WTC11 (cell line): ENCODE measurements around the gene SMIM13. TPM values are rescaled to one million over a fixed set of nuclear protein-coding genes. Genes with fewer than 3 reads are reported as not detected.

Experiments
- ATAC-seq: fragments of 200-7000 bp; cut with Tn5 transposase; 2 replicates; pipeline ENCODE4 v1.10.0; 2021; ENCODE audit warnings: mild to moderate bottlenecking, moderate library complexity
- CTCF ChIA-PET: fragments of 300-600 bp; sonication (Branson Sonifier 250); formaldehyde crosslinking; loops from one replicate; lab custom pipeline; 2021; ENCODE audit warnings: antibody characterized with exemption; lab: Charles Lee
- POLR2A ChIA-PET: fragments of 350-600 bp; sonication (Branson Sonifier 250); formaldehyde crosslinking; loops from one replicate; lab custom pipeline; 2021; ENCODE audit warnings: antibody characterized with exemption; lab: Charles Lee
- DNase-seq: peaks from one replicate; pipeline ENCODE4 v3.0.0; 2021; ENCODE audit warnings: low spot score
- H3K27ac Mint-ChIP-seq: 2 replicates; pipeline ENCODE4 v1.8.0; 2021; ENCODE audit warnings: mixed read lengths
- H3K27me3 Mint-ChIP-seq: 2 replicates; pipeline ENCODE4 v1.8.0; 2021; ENCODE audit warnings: low read depth, mild to moderate bottlenecking, moderate library complexity, mixed read lengths
- H3K36me3 Mint-ChIP-seq: 2 replicates; pipeline ENCODE4 v1.8.0; 2021; ENCODE audit warnings: mixed read lengths
- H3K4me1 Mint-ChIP-seq: 2 replicates; pipeline ENCODE4 v1.8.0; 2022; ENCODE audit warnings: mixed read lengths
- H3K4me3 Mint-ChIP-seq: 2 replicates; pipeline ENCODE4 v1.8.0; 2021; ENCODE audit warnings: mild to moderate bottlenecking, moderate library complexity, mixed read lengths
- H3K9me3 Mint-ChIP-seq: 2 replicates; pipeline ENCODE4 v1.8.0; 2021; ENCODE audit warnings: mixed read lengths
- AFF4 ChIP-seq: sonication (generic); formaldehyde crosslinking; IDR thresholded peaks from 2 replicates; pipeline ENCODE4 v1.8.1; 2023; ENCODE audit warnings: mild to moderate bottlenecking, missing genetic modification reagents, borderline replicate concordance
- ATF1 ChIP-seq: sonication (generic); formaldehyde crosslinking; IDR thresholded peaks from 2 replicates; pipeline ENCODE4 v1.8.1; 2023; ENCODE audit warnings: mild to moderate bottlenecking, moderate library complexity, missing genetic modification reagents
- CTCF ChIP-seq: fragments of 200-600 bp; IDR thresholded peaks from 2 replicates; pipeline ENCODE4 v1.8.0; 2022; ENCODE audit warnings: antibody characterized with exemption
- E2F1 ChIP-seq: sonication (generic); formaldehyde crosslinking; IDR thresholded peaks from 2 replicates; pipeline ENCODE4 v1.8.0; 2022; ENCODE audit warnings: mild to moderate bottlenecking, missing genetic modification reagents
- E2F4 ChIP-seq: sonication (generic); formaldehyde crosslinking; IDR thresholded peaks from 2 replicates; pipeline ENCODE4 v1.8.1; 2022; ENCODE audit warnings: low read depth, mild to moderate bottlenecking, moderate library complexity, missing genetic modification reagents, borderline replicate concordance
- ELF4 ChIP-seq: sonication (generic); formaldehyde crosslinking; IDR thresholded peaks from 2 replicates; pipeline ENCODE4 v1.8.1; 2022; ENCODE audit warnings: low read depth, mild to moderate bottlenecking, moderate library complexity, missing genetic modification reagents
- EMX1 ChIP-seq: fragments of 250-450 bp; sonication (Bioruptor Pico); IDR thresholded peaks from 2 replicates; pipeline ENCODE4 v1.8.0; 2021; ENCODE audit warnings: mild to moderate bottlenecking
- ERG ChIP-seq: fragments of 250-450 bp; sonication (Bioruptor Pico); IDR thresholded peaks from 2 replicates; pipeline ENCODE4 v1.8.0; 2021; ENCODE audit warnings: mild to moderate bottlenecking
- ESRRA ChIP-seq: sonication (generic); formaldehyde crosslinking; IDR thresholded peaks from 2 replicates; pipeline ENCODE4 v1.8.1; 2022; ENCODE audit warnings: mild to moderate bottlenecking, missing genetic modification reagents, borderline replicate concordance
- FOXP1 ChIP-seq: sonication (generic); formaldehyde crosslinking; IDR thresholded peaks from 2 replicates; pipeline ENCODE4 v1.8.0; 2022; ENCODE audit warnings: missing genetic modification reagents, mild to moderate bottlenecking, moderate library complexity, borderline replicate concordance
- GABPB1 ChIP-seq: sonication (generic); formaldehyde crosslinking; IDR thresholded peaks from 2 replicates; pipeline ENCODE4 v1.8.1; 2023; ENCODE audit warnings: mild to moderate bottlenecking, missing genetic modification reagents
- HMGXB4 ChIP-seq: sonication (generic); formaldehyde crosslinking; IDR thresholded peaks from 2 replicates; pipeline ENCODE4 v1.8.1; 2023; ENCODE audit warnings: mild to moderate bottlenecking, moderate library complexity, missing genetic modification reagents
- MXD4 ChIP-seq: fragments of 250-450 bp; sonication (Bioruptor Pico); IDR thresholded peaks from 2 replicates; pipeline ENCODE4 v1.8.0; 2021; ENCODE audit warnings: mild to moderate bottlenecking, moderate library complexity, borderline replicate concordance
- NFYB ChIP-seq: sonication (generic); formaldehyde crosslinking; conservative IDR thresholded peaks from 2 replicates; pipeline ENCODE4 v1.8.0; 2022; ENCODE audit warnings: low read depth, missing genetic modification reagents
- SP1 ChIP-seq: sonication (generic); formaldehyde crosslinking; conservative IDR thresholded peaks from 2 replicates; pipeline ENCODE4 v1.8.1; 2022; ENCODE audit warnings: missing genetic modification reagents
- ZNF219 ChIP-seq: sonication (generic); formaldehyde crosslinking; IDR thresholded peaks from 2 replicates; pipeline ENCODE4 v1.8.0; 2023; ENCODE audit warnings: missing genetic modification reagents, mild to moderate bottlenecking, borderline replicate concordance
- ZNF396 ChIP-seq: fragments of 250-450 bp; sonication (Bioruptor Pico); IDR thresholded peaks from 2 replicates; pipeline ENCODE4 v1.8.0; 2021; ENCODE audit warnings: mild to moderate bottlenecking, moderate library complexity, borderline replicate concordance
- ZNF423 ChIP-seq: fragments of 250-450 bp; sonication (Bioruptor Pico); IDR thresholded peaks from 2 replicates; pipeline ENCODE4 v2.1.2; 2022; ENCODE audit warnings: mild to moderate bottlenecking, moderate library complexity
- ZNF671 ChIP-seq: fragments of 250-450 bp; sonication (Bioruptor Pico); IDR thresholded peaks from 2 replicates; pipeline ENCODE4 v1.8.0; 2021; ENCODE audit warnings: mild to moderate bottlenecking
- ZSCAN18 ChIP-seq: fragments of 250-450 bp; sonication (Bioruptor Pico); IDR thresholded peaks from 2 replicates; pipeline ENCODE4 v2.1.2; 2022; ENCODE audit warnings: mild to moderate bottlenecking, moderate library complexity
- total RNA-seq: library from RNA; stranded (reverse); gene quantifications from 3 replicates; pipeline ENCODE4 v1.2.3, GENCODE V29; 2021
- TF ChIP-seq, protein P1 (sequence below): sonication (generic); formaldehyde crosslinking; IDR thresholded peaks from 2 replicates; pipeline ENCODE4 v1.8.1; 2023; ENCODE audit warnings: mild to moderate bottlenecking, missing genetic modification reagents

The SMIM13 gene
- total RNA-seq, 1 experiment from 2014 or later, result 9.7 TPM

- DNase-seq (peak; percentile 70), ATAC-seq (peak; percentile 79)
- Mint-ChIP-seq H3K27ac (no peak within 1 kb of the TSS), H3K36me3 (no peaks in the 10 kb centered on the region), H3K4me3 (peak within 1 kb of the TSS; percentile 84), H3K27me3 (peaks cover 61% of the 10 kb centered on the region), H3K9me3 (no peaks in the 10 kb centered on the region), H3K4me1 (peaks cover 14% of the 10 kb centered on the region)
- ChIA-PET CTCF (interaction anchor here (0.5 to 2.4 kb wide), 11 partner anchors 12 to 174 kb away, joined by 3 to 17 read pairs (median 3); no protein-coding TSS in a partner anchor), POLR2A (no interaction called here)
- peak; percentile 48; the same call in 1 of the 2 replicates for TF ChIP-seq SP1 (CRISPR knock-in tag)
- peak; percentile 69 for TF ChIP-seq FOXP1 (CRISPR knock-in tag)
- peak; percentile 82; the same call in 1 of the 2 replicates for TF ChIP-seq ZNF671 (CRISPR knock-in tag)
- 0 out of 2 replicates have a peak, but pooled peaks have one; percentile 49 for TF ChIP-seq GABPB1 (CRISPR knock-in tag)
- TF ChIP-seq ZNF396 (CRISPR knock-in tag), result 0 out of 2 replicates have a peak, but pooled peaks have one; percentile 47
- peak; percentile 88 for TF ChIP-seq CTCF
- TF ChIP-seq ATF1 (CRISPR knock-in tag), result no peak
- TF ChIP-seq, protein P1, sequence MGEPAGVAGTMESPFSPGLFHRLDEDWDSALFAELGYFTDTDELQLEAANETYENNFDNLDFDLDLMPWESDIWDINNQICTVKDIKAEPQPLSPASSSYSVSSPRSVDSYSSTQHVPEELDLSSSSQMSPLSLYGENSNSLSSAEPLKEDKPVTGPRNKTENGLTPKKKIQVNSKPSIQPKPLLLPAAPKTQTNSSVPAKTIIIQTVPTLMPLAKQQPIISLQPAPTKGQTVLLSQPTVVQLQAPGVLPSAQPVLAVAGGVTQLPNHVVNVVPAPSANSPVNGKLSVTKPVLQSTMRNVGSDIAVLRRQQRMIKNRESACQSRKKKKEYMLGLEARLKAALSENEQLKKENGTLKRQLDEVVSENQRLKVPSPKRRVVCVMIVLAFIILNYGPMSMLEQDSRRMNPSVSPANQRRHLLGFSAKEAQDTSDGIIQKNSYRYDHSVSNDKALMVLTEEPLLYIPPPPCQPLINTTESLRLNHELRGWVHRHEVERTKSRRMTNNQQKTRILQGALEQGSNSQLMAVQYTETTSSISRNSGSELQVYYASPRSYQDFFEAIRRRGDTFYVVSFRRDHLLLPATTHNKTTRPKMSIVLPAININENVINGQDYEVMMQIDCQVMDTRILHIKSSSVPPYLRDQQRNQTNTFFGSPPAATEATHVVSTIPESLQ (CRISPR knock-in tag), result no peak
- no peak for TF ChIP-seq AFF4
- TF ChIP-seq ZNF219 (CRISPR knock-in tag), result no peak
- TF ChIP-seq ESRRA (CRISPR knock-in tag), result 0 out of 2 replicates have a peak, but pooled peaks have one; percentile 25
- TF ChIP-seq ERG, result 0 out of 2 replicates have a peak, but pooled peaks have one; percentile 35
- peak; percentile 79; the same call in 1 of the 2 replicates for TF ChIP-seq ZSCAN18 (CRISPR knock-in tag)
- TF ChIP-seq ELF4 (CRISPR knock-in tag), result no peak
- TF ChIP-seq E2F1 (CRISPR knock-in tag), result no peak
- peak; percentile 79 for TF ChIP-seq ZNF423
- peak; percentile 63; the same call in 1 of the 2 replicates for TF ChIP-seq EMX1
- peak; percentile 59; the same call in 1 of the 2 replicates for TF ChIP-seq HMGXB4
- TF ChIP-seq E2F4 (CRISPR knock-in tag), result no peak
- TF ChIP-seq MXD4 (CRISPR knock-in tag), result peak; percentile 79; the same call in 1 of the 2 replicates
- 0 out of 2 replicates have a peak, but pooled peaks have one; percentile 15 for TF ChIP-seq NFYB
These were observed 49.5 kb upstream of the SMIM13 start, which contains the start of gene ELOVL2 for GRCh38 chr6:11043961-11044711. Gene ELOVL2, minus strand, starts transcription at chr6:11044305. Its CDS starts 75 bp downstream, at chr6:11044230.
